ENCODE measurements around the gene POLR2A. TPM values are rescaled to one million over a fixed set of nuclear protein-coding genes. Genes with fewer than 3 reads are reported as not detected.

POLR2A gene
- total and polyA plus RNA-seq, 9 donors, result 26.7 to 110 (median 84.9) TPM

DNA sequence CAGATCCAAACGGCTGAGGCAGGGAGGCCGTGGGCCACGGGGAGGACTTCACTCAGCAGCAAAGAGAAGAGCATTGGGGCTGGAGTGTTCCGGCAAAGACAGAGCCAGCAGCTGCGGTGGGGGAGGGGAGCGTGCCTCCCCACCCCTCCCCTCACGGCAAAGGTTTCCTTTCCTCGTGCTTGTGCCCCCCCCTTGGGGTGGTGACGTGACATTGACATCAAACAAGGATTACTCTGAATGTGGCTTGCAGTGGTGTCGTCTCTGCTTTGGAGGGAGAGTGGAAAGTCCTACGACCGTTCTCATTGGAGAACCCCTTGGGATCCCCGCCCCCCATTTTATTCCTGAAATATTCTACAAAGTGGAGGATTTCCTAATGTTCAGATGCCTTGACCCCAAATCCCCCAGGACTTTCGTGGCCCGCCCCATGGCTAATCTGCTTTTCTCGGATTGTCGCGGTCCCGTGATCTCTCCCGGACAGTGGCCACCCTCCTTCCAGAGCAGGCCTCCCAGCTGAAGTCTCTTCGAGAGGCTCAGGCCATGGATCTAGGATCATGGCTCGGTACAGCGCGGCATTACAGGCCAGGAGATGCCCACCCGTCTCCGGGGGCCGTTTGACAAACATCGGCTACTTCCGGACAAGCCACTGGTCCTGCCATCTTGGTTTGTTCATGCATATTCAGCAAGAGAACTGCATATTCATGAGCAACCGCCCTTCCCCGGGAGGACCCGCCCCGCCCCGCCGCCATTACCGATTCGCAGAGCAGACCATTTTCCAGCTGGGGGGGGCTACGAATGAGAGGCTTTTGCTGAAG is 705 bp upstream of the POLR2A start:
- peak; percentile 94 to 96 (median 95) for DNase-seq
- 0% methylated on average over 38 of the region's 38 CpGs for WGBS, 3 donors
- Histone ChIP-seq H3K27ac (peak overlapping the region; percentile 90 to 98), H3K9me3 (no peaks in the 10 kb centered on the region), H3K36me3 (no peaks in the 10 kb centered on the region), H3K4me1 (ENCODE audit: insufficient read depth) (peaks cover 11% of the 10 kb centered on the region), H3K4me3 (peak overlapping the region; percentile 67), H3K27me3 (no peaks in the 10 kb centered on the region)
- intact Hi-C loops (cut with DNase I), result loop anchor here in 2 of 4 donors (2.0 to 10.0 kb wide), 2 partner anchors 131 to 201 kb away; partner anchors contain the start of genes KCTD11 (in 1 of the 2), TP53 (in 1 of the 2) and WRAP53 (in 1 of the 2)
- TF ChIP-seq POLR2A (IDR thresholded peaks at IDR 0.05) (peak; percentile 60), EP300 (IDR thresholded peaks at IDR 0.05) (peak; percentile 77)
- TF ChIP-seq, protein P1, sequence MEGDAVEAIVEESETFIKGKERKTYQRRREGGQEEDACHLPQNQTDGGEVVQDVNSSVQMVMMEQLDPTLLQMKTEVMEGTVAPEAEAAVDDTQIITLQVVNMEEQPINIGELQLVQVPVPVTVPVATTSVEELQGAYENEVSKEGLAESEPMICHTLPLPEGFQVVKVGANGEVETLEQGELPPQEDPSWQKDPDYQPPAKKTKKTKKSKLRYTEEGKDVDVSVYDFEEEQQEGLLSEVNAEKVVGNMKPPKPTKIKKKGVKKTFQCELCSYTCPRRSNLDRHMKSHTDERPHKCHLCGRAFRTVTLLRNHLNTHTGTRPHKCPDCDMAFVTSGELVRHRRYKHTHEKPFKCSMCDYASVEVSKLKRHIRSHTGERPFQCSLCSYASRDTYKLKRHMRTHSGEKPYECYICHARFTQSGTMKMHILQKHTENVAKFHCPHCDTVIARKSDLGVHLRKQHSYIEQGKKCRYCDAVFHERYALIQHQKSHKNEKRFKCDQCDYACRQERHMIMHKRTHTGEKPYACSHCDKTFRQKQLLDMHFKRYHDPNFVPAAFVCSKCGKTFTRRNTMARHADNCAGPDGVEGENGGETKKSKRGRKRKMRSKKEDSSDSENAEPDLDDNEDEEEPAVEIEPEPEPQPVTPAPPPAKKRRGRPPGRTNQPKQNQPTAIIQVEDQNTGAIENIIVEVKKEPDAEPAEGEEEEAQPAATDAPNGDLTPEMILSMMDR (IDR thresholded peaks at IDR 0.05), result no peak

DNA sequence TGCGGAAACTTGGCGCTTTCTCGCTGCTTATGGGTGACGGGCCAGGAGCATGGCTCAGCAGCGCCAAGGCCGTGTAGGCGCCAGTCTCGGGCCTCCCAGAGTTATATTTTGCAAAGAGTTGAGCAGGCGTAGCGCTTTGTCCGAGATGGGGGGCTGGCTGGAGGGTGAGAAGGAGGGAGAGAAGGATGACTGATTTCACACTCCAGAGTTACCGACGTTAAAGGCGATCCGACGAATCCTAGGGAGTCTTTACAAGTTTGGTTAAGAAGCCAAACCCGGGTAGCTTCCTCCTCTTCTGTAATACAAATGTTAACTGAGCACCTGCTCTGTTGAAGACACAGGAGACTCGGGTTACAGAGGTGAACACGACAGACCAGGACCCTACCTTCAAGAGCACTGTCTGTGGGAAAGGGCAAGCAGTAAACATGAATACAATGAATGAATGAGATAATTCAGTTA is 782 bp downstream of the POLR2A start:
- H3K4me3 ChIP-seq, result peak overlapping the region; percentile 67
- peaks cover 14% of the 10 kb centered on the region for H3K4me1 ChIP-seq (ENCODE audit: insufficient read depth)
- no peaks in the 10 kb centered on the region for H3K9me3 ChIP-seq
- no peaks in the 10 kb centered on the region for H3K27me3 ChIP-seq
- H3K27ac ChIP-seq, result peak overlapping the region in 1 of 2 donors; percentile 29
- 0 to 1% (median 1%) methylated on average over 19 of the region's 19 CpGs for WGBS, 3 donors
- no peak for DNase-seq
- TF ChIP-seq POLR2A (IDR thresholded peaks at IDR 0.05) (no peak), EP300 (IDR thresholded peaks at IDR 0.05) (no peak)
- TF ChIP-seq, protein P1 (IDR thresholded peaks at IDR 0.05), result no peak
- H3K36me3 ChIP-seq, result no peaks in the 10 kb centered on the region
- intact Hi-C loops (cut with DNase I), result loop anchor here in 2 of 4 donors (2.0 to 10.0 kb wide), 2 partner anchors 132 to 200 kb away; partner anchors contain the start of genes KCTD11 (in 1 of the 2), TP53 (in 1 of the 2) and WRAP53 (in 1 of the 2)

DNA sequence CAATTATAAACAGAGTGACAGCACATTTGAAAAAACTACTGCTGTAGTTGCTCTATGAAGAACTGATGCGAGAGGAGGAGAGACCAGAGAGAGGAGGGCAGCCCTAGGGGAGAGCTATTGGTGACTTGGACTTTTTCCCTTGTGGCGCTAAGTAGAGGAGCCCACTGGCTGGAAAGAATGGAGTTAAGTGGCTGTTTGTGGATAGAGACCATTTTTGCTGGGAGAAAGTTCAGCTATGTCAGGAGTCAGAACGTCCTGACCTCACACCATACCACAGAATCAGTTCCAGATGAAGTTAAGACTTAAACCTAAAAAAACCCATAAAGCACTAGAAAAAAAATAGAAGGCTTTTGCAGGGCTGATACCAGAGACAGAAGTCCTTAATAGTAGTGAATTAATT is 2.0 kb downstream of the POLR2A start:
- Histone ChIP-seq H3K4me1 (ENCODE audit: insufficient read depth) (peaks cover 16% of the 10 kb centered on the region), H3K4me3 (peak overlapping the region; percentile 67), H3K36me3 (no peaks in the 10 kb centered on the region), H3K27ac (no peak overlapping the region), H3K27me3 (no peaks in the 10 kb centered on the region), H3K9me3 (no peaks in the 10 kb centered on the region)
- 5 to 14% (median 6%) methylated on average over 3 of the region's 3 CpGs for WGBS, 3 donors
- DNase-seq, result no peak
- no peak for TF ChIP-seq POLR2A (IDR thresholded peaks at IDR 0.05)
- TF ChIP-seq EP300 (IDR thresholded peaks at IDR 0.05), result no peak
- TF ChIP-seq, protein P1 (IDR thresholded peaks at IDR 0.05), result no peak
- intact Hi-C loops (cut with DNase I), result loop anchor here in 1 of 4 donors (10.0 kb wide), 1 partner anchor 199 kb away; the partner anchor contains the start of genes TP53 and WRAP53

DNA sequence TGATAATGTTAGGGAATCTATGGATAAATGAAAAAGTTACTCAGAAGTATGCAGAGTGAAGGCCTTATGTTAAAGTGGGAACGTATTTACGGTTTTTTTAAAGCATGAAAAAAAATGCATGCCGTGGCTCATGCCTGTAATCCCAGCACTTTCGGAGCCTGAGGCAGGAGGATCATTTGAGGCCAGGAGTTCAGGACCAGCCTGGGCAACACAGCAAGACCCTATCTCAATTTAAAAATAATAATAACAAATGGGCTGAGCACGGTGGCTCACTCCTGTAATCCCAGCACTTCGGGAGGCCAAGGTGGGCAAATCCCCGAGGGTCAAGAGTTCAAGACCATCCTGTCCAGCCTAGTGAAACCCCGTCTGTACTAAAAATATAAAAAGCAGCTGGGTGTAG is 6.0 kb downstream of the POLR2A start:
- H3K27me3 ChIP-seq, result no peaks in the 10 kb centered on the region
- no peaks in the 10 kb centered on the region for H3K9me3 ChIP-seq
- TF ChIP-seq, protein P1 (IDR thresholded peaks at IDR 0.05), result no peak
- TF ChIP-seq EP300 (IDR thresholded peaks at IDR 0.05), result no peak
- no peak for TF ChIP-seq POLR2A (IDR thresholded peaks at IDR 0.05)
- no peaks in the 10 kb centered on the region for H3K36me3 ChIP-seq
- no peak for DNase-seq
- intact Hi-C loops (cut with DNase I), result no loop called here
- H3K27ac ChIP-seq, result no peak overlapping the region
- H3K4me1 ChIP-seq (ENCODE audit: insufficient read depth), result peaks cover 14% of the 10 kb centered on the region
- 51 to 64% (median 59%) methylated on average over 8 of the region's 8 CpGs for WGBS, 3 donors
- no peak overlapping the region for H3K4me3 ChIP-seq

Measured in ovary (tissue), 9 donors.